K562 treated with DMSO at 1 percent for 4 hours (cell line): ENCODE data around the gene SLC26A4. TPM values are rescaled to one million over a fixed set of nuclear protein-coding genes. Genes with fewer than 3 reads are reported as not detected.

Experiments used
- total RNA-seq: library from RNA; unstranded; fragments of 300-600 nt; gene quantifications from 2 replicates; pipeline ENCODE4 v1.2.3, GENCODE V29; 2022; ENCODE audit not compliant: insufficient read depth

Gene SLC26A4
- 0.45 and 1.3 TPM in 2 replicates for total RNA-seq

GRCh38 chr7:107660381-107661080 is at the start of gene SLC26A4:
SLC26A4 (plus strand) TSS chr7:107660828; CDS start chr7:107661642, 814 bp downstream.

GRCh38 chr7:107743567-107744344 is 83.1 kb downstream of the SLC26A4 start, which contains the start of gene CBLL1:
CBLL1 (plus strand) TSS chr7:107744142; CDS start chr7:107744164, 22 bp downstream.

Other genes with a start within 250 kb of the SLC26A4 start
- gene GPR22, start 190.8 kb upstream of the SLC26A4 start, total RNA-seq = not detected in 2 replicates
- gene COG5, start 96.9 kb upstream of the SLC26A4 start, total RNA-seq = 23.6 and 24.5 TPM in 2 replicates
- gene DUS4L, start 96.9 kb upstream of the SLC26A4 start, total RNA-seq = 6.1 and 8.4 TPM in 2 replicates
- 67.8 and 78.3 TPM in 2 replicates for gene BCAP29, start 80.6 kb upstream of the SLC26A4 start, total RNA-seq
- 27.7 and 40.2 TPM in 2 replicates for gene CBLL1, start 83.3 kb downstream of the SLC26A4 start, total RNA-seq
- not detected in 2 replicates for gene SLC26A3, start 142.4 kb downstream of the SLC26A4 start, total RNA-seq
- 211 and 269 TPM in 2 replicates for gene DLD, start 230.4 kb downstream of the SLC26A4 start, total RNA-seq